ENCODE results near the gene ZBTB20.

Gene ZBTB20

DNA sequence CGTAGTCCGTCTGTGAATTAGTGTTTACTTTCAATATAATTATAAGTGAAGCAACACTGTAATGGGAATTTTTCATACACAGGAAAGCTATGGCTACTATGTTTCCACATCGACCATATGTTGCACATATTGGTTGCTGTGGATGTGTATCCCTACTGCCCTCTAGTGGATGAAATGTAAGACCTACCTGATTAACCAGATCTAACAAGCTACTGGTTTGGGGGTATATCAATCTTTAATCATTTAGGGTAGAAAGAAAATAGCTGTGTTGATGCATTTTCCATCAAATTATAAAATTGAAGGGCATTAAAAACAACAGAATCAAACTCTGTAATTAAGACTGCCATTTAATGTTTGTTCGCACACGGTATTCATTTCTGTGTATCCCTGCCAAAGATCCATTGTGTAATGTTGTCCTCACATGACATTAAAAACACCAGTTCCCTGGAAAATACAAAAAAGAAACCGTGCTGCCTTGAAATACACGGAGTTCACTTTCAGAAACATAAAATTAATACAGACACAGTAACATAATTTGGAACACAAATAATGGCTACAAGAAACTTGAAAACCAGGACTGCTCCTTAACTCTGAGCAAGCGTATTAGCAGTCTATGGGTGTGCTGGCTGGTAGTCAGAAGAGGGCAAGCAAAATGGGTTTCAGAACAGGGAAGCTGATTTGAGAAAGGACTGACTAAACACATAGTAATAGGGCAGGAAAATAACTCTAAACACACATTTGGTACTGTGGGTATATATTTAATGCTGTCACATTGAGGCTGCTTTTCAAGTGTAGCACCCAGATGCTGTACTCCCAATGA, 728.2 kb downstream of the ZBTB20 start:
- Histone ChIP-seq H3K36me3 (no peaks in the 10 kb centered on the region), H3K4me3 (ENCODE audit: low read depth, low read length) (no peak overlapping the region), H3K27me3 (no peaks in the 10 kb centered on the region), H3K9me3 (no peaks in the 10 kb centered on the region), H3K4me1 (peaks cover 10% of the 10 kb centered on the region; the same call in 1 of the 2 replicates)
- no peak for DNase-seq
- TF ChIP-seq, protein P1, sequence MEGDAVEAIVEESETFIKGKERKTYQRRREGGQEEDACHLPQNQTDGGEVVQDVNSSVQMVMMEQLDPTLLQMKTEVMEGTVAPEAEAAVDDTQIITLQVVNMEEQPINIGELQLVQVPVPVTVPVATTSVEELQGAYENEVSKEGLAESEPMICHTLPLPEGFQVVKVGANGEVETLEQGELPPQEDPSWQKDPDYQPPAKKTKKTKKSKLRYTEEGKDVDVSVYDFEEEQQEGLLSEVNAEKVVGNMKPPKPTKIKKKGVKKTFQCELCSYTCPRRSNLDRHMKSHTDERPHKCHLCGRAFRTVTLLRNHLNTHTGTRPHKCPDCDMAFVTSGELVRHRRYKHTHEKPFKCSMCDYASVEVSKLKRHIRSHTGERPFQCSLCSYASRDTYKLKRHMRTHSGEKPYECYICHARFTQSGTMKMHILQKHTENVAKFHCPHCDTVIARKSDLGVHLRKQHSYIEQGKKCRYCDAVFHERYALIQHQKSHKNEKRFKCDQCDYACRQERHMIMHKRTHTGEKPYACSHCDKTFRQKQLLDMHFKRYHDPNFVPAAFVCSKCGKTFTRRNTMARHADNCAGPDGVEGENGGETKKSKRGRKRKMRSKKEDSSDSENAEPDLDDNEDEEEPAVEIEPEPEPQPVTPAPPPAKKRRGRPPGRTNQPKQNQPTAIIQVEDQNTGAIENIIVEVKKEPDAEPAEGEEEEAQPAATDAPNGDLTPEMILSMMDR (IDR thresholded peaks at IDR 0.05; ENCODE audit: low read depth, low read length) = peak; percentile 87

DNA sequence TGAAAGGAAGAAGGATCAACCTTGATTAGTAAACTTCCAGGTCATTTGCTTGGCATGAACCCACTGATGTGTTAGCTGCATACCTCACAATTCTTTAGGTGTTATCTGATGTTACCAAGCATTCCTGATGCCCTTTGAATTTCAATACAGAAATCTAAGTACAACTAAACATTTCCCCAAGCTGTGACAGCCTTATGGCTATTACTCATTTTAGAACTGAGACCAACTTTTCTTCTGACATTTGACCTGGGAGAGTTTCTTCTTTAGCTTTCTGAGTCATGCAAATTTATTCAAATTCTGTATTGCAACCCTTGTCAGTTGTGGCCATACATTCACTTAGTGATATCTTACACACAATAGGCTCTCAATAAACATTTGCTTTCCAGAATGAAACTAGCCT, 729.0 kb downstream of the ZBTB20 start:
- Histone ChIP-seq H3K4me3 (ENCODE audit: low read depth, low read length) (no peak overlapping the region), H3K4me1 (peaks cover 10% of the 10 kb centered on the region; the same call in 1 of the 2 replicates), H3K9me3 (no peaks in the 10 kb centered on the region), H3K27me3 (no peaks in the 10 kb centered on the region), H3K36me3 (no peaks in the 10 kb centered on the region)
- no peak for DNase-seq
- TF ChIP-seq, protein P1 (IDR thresholded peaks at IDR 0.05; ENCODE audit: low read depth, low read length) = no peak

DNA sequence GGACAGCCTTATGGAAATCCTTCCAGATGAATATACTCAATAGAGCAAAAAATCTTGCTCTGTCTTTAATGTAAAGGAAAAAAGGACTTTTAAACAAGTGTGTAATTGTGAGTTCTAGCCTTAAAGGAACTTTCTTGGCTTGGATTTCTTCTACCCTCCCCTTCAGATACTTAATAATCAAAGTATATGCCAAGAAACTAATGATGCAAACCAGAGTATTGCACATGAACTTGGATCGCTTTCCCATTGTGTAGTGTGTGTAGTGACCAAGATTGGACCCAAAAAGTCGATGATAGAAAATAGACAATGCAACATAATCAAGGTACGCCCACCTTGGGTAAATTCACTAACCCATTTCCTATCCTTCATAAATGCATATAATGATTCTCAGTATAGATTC, 729.4 kb downstream of the ZBTB20 start:
- Histone ChIP-seq H3K4me3 (ENCODE audit: low read depth, low read length) (no peak overlapping the region), H3K36me3 (no peaks in the 10 kb centered on the region), H3K27me3 (no peaks in the 10 kb centered on the region), H3K4me1 (peaks cover 10% of the 10 kb centered on the region; the same call in 1 of the 2 replicates), H3K9me3 (no peaks in the 10 kb centered on the region)
- DNase-seq = no peak
- TF ChIP-seq, protein P1 (IDR thresholded peaks at IDR 0.05; ENCODE audit: low read depth, low read length) = no peak

DNA sequence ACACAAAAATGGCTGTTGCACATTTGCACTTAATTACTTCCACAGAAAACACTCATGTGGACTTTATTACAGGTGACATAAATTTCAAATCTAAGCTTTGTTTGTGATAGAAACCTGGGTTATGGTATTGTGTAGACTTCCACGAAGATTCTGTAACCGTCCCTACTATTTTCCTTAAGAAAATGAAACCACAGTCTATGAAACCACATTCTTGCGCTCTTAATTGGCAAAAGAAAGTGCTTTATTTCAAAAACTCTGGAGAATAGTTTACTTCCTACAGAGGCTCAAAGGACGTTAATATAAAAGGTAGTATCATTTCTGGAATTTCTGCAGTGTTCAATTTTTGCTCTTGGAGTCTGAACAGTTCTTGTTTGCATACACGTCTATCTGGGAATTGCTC, 729.8 kb downstream of the ZBTB20 start:
- Histone ChIP-seq H3K4me1 (peaks cover 10% of the 10 kb centered on the region; the same call in 1 of the 2 replicates), H3K36me3 (no peaks in the 10 kb centered on the region), H3K9me3 (no peaks in the 10 kb centered on the region), H3K27me3 (no peaks in the 10 kb centered on the region), H3K4me3 (ENCODE audit: low read depth, low read length) (no peak overlapping the region)
- TF ChIP-seq, protein P1 (IDR thresholded peaks at IDR 0.05; ENCODE audit: low read depth, low read length) = no peak
- DNase-seq = no peak

DNA sequence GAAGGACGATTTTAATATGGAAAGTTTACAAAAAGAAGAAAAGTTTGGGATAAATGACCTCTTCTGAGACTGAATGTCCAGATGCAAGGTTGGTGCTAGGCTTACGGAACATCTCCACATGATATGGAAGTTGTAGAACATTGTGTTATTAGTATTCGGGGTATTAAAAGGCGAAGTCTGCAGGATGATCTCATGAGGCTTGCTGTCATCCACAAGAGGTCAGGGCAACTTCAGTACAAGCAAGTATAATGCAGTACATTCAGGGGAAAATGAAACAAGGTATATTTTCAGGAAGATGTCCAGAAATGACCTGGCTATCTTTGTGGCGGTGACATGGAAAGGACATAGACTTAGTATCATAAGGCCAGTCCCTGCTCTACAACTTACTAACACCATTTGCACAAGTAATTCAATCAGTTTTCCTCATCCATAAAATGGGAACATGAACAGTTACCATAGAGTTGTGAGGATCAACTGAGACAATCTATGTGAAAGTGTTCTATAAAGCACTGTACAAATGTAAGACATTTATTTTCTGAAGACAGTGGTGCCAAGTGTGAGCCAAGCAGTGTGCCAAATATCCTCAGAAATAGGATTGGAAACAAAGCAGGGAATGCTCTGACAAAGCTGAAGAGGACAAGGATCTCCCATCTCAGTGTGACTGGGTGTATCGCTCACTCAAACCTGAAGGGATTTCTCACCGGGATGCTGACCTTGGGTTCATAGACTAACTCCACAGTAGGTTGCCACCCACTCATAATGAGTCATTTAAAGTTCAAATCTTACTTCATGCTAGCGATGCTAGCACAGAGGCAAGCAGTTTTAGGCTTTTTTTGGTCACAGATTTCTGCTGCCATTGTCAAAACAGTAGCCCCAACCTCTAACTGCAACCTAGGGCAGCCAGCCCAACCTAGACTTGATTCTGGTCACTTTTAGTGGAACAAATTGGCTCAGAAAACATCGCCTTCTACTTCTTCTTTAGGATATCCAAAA, 735.0 kb downstream of the ZBTB20 start:
- Histone ChIP-seq H3K9me3 (no peaks in the 10 kb centered on the region), H3K27me3 (no peaks in the 10 kb centered on the region), H3K4me1 (peaks cover 17% of the 10 kb centered on the region), H3K4me3 (ENCODE audit: low read depth, low read length) (no peak overlapping the region), H3K36me3 (no peaks in the 10 kb centered on the region)
- TF ChIP-seq, protein P1 (IDR thresholded peaks at IDR 0.05; ENCODE audit: low read depth, low read length) = no peak
- DNase-seq = no peak
